ENCODE results near the gene NCL.

NCL gene

DNA sequence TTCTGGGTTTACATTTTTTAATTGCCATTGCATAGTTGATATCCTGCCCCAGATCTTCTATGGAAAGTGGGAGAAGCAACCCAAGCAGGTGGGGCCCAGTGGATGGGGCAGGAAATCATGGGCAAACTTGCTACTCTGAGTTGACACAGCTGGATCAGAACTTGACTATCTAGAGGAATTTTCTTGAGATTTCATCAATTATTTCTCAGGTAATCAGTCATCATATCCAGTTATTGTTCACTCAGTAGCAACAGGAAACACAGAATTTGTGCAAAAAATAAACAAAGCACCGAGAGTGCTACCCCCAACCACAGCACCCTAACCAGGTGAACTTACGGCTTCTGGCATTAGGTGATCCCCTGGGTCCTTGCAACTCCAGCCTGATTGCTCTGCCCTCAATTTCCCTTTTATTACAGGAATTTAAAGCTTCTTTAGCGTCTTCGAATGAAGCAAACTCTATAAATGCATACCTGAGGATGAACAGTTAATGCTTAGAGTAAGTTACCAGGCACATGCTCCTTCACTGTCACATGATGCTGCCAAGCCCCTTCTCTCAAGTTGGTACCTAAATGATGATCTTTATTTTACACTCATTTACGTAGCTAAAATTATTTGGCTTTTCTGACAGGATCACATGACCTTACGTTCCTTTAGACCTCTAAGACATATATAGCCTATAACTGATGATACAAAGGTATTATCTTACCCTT is 7.8 kb downstream of the NCL start:
- DNase-seq (ENCODE audit: low spot score): no peak
- in situ Hi-C loops (cut with MboI; ENCODE audit: low pct_unique_long_range_greater_than_20kb, low sequenced_read_pairs, unreplicated experiment): no loop called here
- TF ChIP-seq, protein P1, sequence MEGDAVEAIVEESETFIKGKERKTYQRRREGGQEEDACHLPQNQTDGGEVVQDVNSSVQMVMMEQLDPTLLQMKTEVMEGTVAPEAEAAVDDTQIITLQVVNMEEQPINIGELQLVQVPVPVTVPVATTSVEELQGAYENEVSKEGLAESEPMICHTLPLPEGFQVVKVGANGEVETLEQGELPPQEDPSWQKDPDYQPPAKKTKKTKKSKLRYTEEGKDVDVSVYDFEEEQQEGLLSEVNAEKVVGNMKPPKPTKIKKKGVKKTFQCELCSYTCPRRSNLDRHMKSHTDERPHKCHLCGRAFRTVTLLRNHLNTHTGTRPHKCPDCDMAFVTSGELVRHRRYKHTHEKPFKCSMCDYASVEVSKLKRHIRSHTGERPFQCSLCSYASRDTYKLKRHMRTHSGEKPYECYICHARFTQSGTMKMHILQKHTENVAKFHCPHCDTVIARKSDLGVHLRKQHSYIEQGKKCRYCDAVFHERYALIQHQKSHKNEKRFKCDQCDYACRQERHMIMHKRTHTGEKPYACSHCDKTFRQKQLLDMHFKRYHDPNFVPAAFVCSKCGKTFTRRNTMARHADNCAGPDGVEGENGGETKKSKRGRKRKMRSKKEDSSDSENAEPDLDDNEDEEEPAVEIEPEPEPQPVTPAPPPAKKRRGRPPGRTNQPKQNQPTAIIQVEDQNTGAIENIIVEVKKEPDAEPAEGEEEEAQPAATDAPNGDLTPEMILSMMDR (IDR thresholded peaks at IDR 0.05; ENCODE audit: extremely low read depth, insufficient read depth, missing control alignments): no peak

DNA sequence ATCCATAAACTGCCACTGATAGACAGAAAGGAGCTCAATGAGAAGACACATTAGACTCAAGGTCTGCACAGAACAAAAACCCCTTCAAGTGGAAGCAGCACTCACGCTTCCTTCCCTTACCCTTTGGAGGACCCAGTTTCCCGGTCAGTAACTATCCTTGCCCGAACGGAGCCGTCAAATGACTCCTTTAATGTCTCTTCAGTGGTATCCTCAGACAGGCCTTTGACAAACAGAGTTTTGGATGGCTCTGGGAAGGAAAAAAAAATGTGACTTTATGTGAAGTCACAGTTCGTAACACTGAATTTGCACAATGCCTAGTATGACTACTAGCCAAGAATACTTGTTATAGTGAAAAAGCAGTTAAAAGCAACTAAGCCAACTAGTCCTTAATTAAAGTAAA is 8.4 kb downstream of the NCL start:
- TF ChIP-seq, protein P1 (IDR thresholded peaks at IDR 0.05; ENCODE audit: extremely low read depth, insufficient read depth, missing control alignments): no peak
- in situ Hi-C loops (cut with MboI; ENCODE audit: low pct_unique_long_range_greater_than_20kb, low sequenced_read_pairs, unreplicated experiment): no loop called here
- DNase-seq (ENCODE audit: low spot score): no peak

DNA sequence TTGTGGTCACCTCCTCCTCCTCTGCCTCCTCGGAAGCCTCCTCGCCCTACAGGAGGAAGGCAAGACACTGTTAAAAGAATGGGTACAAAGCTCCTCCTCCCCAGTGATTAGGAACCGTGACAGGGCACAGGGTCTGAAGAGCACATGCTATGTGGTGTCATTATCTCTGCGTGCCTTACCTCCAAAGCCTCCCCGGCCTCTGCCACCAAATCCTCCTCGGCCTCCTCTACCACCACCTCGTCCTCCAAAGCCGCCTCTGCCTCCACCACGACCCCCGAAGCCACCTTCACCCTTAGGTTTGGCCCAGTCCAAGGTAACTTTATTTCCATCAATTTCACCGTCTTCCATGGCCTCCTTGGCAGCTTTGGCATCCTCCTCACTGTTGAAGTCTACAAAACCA is 9.1 kb downstream of the NCL start:
- in situ Hi-C loops (cut with MboI; ENCODE audit: low pct_unique_long_range_greater_than_20kb, low sequenced_read_pairs, unreplicated experiment): no loop called here
- DNase-seq (ENCODE audit: low spot score): no peak
- TF ChIP-seq, protein P1 (IDR thresholded peaks at IDR 0.05; ENCODE audit: extremely low read depth, insufficient read depth, missing control alignments): no peak

DNA sequence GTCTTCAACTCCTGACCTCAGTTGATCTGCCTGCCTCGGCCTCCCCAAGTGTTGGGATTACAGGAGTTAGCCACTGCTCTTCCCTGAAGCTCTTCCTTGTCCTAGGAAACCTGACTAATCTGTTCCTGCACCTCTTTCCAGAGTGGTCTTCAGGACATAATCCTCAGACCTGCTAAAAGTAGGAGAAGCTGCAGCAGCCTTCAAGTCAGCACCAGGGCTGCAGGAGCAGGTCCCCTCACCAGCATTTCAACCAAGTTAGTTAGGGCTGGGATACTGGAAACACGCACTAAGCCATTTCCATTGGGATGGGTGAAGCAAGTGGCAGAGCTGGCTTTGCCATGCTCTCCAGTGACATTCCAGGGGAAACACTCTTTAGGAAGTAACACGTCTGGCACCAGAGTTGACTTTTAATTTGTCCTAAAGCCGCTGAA is 9.9 kb downstream of the NCL start:
- TF ChIP-seq, protein P1 (IDR thresholded peaks at IDR 0.05; ENCODE audit: extremely low read depth, insufficient read depth, missing control alignments): no peak
- in situ Hi-C loops (cut with MboI; ENCODE audit: low pct_unique_long_range_greater_than_20kb, low sequenced_read_pairs, unreplicated experiment): no loop called here
- DNase-seq (ENCODE audit: low spot score): no peak

DNA sequence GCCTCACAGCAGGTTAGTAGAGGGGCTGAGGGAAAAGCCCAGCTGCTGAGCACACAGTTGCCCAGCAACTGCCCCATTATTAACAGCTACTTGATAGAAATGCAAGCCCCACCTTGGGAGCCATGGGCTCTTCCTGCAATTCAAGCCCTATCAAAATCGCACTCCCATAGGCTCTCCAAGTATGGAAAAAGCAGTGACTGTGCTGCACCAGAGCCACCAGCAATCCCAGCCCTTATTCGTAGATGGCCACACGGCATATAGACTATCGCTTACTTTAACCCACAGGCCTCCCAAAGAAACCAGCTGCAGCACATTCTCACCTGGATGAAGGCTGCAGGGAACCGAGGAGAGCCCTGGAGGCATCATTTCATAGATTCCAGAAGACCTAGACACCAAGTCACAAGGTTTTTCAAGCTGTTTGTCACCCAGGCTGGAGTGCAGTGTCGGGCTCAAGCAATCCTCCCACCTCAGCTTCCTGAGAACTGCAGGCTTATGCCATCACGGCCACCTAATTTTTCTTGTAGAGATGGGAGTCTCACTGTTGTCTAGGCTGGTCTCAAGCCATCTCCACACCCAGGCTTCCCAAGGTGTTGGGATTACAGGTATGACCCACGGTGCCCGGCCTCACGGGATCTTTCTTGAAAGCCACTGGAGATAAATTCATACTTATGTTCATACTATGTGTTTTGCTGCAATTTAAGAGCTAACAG is 11.3 kb downstream of the NCL start:
- in situ Hi-C loops (cut with MboI; ENCODE audit: low pct_unique_long_range_greater_than_20kb, low sequenced_read_pairs, unreplicated experiment): no loop called here
- DNase-seq (ENCODE audit: low spot score): no peak
- TF ChIP-seq, protein P1 (IDR thresholded peaks at IDR 0.05; ENCODE audit: extremely low read depth, insufficient read depth, missing control alignments): no peak

DNA sequence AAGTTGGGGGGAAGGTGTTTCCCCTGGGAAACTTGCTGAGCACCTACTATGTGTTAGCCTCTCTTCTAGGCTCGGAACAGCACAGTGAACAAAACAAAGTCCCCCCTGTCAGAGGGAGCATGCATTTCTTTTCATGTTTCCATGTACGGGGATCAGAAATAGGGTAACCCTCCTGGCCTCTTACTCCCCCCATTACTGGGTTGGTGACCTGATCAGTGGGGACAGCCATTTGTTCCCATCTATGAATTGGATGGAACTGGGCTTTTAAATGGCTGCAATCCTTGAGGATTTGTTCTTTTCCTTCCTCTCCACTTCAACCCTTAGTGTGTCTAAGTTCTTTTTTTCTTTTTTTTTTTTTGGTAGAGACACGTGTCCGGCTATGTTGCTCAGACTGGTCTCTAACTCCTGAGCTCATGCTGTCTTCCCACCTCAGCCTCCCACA is 13.7 kb downstream of the NCL start:
- in situ Hi-C loops (cut with MboI; ENCODE audit: low pct_unique_long_range_greater_than_20kb, low sequenced_read_pairs, unreplicated experiment): no loop called here

More for the DNA sequence above, 13.7 kb downstream of the NCL start:
- TF ChIP-seq, protein P1 (IDR thresholded peaks at IDR 0.05; ENCODE audit: extremely low read depth, insufficient read depth, missing control alignments): no peak
- no peak for DNase-seq (ENCODE audit: low spot score)
